HG03159 (cell line): ENCODE results near the gene NCKAP5L.

Source experiments
- ATAC-seq: cut with Tn5 transposase; IDR thresholded peaks from one replicate; pipeline ENCODE4 v1.9.1; 2021; ENCODE audit warnings: mild to moderate bottlenecking, moderate library complexity; ENCODE audit not compliant: unreplicated experiment

NCKAP5L gene

DNA sequence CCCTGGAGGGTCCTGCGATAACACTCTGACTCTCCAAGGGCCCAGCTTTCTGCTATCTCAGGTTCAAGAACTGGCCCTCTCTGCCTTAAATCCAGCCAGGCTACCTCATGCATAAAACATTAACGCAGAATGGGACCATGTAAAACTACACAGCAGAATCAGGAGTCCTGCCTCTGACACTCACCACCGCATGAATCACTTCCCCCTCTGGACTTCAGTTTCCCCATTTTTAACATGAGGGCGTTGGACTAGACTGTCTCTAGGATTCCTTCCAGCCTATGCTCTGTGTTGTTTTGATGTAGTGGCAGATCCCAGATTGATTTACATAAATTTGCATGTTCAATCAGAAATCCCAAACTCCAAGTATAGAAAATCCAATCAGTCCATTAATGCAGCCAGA is 3.3 kb downstream of the NCKAP5L start:
- ATAC-seq: no peak

DNA sequence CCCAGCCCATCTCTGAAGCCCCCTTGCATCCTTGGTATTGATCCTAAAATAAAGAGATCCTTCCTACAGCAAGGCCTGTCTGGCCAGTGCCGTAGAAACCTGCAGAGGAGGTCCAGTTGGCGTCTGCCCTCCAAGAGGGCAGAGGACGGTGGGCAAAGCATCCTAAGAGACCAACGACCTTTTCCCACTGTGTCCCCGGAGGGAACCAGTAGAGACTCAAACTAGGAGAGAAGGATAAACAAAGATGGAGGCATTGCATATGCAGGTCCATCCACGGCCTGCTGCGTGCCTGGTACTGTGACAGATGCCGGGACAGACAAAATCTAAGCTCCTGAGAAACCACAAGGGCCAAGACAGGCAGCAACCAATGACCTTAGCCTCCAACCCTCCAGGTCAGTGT is 3.8 kb downstream of the NCKAP5L start:
- no peak for ATAC-seq

DNA sequence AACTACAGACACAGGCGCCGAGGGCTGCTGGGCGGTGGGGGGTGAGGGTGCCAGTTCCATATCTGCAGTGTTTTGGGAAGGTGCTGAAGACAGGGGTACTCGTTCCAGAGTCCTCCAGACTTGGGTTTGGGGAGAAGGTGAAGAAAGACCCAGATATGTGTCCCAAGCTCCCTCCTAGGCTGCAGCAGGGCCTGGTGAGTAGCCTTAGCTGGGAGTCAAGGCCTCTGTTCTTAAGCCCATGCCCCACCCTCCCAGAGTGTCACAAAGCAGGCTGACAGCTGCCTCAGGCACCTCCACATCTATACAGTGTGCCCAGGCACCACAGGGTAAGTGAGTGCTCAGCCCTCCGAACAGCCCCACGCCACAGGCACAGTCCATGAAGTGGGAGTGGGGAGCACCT is 4.3 kb downstream of the NCKAP5L start:
- no peak for ATAC-seq

DNA sequence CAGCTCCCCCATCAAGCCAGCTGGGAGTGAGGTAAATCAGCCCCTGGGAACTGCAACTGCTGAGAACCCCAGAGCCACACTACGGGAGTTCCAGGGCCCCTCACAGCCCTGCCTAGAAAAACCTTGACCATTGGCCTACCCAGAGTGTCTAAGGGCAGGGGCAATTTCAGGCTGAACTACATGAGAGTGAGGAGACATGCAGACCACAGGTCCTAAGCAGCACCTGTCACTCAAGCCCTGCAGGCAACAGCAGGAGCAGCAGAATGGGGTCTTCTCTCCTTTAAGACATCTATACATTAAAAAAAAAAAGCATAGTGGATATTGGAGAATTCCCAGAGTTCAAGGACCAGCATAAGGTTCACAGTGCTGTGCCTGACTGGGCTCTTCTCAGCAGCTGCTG is 4.9 kb downstream of the NCKAP5L start:
- no peak for ATAC-seq

DNA sequence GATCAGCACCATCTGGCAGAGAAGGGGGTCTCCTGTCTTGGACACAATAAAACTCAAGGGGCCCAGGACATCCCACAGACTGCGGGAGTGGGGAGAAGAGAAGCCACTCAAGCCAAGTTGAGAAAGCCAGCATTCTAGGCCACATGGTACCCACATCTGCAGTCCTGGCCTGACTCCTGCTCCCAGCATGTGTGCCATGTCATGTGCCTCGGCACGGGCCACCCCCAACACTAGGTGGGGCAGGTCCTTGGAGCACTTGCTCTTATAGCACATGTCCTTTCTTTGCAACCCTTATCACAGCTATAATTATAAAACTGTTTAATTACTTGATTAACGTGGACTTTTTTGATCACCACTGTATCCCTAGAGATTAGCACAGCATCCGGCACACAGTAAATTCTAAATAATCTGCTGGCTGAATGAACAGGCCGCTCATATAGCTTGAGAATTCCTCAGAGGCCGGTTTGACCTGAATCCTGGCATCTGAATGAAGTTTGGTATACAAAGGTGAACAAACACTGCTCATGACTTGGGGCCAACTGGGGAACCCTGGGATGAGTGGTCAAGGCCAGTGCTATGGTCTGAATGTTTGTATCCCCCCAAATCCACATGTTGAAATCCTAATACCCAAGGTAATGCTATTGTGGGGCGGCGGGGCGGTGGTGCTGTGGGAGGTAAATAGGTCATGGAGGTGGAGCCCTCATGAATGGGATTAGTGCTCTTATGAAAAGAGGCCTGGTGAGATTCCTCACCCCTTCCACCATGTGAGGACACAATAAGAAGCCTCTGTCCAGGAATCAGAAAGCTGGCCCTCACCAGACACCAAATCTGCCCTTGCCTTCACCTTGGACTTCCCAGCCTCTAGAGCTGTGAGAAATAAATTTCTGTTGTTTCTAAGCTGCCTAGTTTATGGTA is 6.6 kb downstream of the NCKAP5L start:
- ATAC-seq: no peak

DNA sequence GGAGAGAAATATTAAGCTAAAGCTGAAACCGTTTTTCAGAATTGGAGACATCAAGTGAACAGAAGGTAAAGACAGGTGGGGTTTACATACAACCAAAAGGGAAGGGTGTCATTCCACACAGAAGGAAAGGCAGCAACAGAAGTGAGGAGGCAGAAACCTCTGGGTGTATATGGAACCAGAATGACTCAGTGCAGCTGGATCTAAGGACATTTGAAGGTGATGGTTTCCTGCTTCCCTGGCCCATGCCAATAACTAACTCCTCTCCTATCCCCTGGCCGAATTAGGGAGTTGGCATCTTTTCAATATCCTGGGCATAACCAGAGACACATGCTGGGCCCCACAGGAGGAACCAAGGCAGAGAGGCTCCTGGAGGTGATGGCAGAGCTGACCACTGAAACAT is 8.4 kb downstream of the NCKAP5L start:
- ATAC-seq: no peak

- no peak for ATAC-seq
Measured at GRCh38 chr12:49818241-49818895, 9.8 kb downstream of the NCKAP5L start.

- ATAC-seq: no peak
Measured at GRCh38 chr12:49813131-49813530, 15.1 kb downstream of the NCKAP5L start.

DNA sequence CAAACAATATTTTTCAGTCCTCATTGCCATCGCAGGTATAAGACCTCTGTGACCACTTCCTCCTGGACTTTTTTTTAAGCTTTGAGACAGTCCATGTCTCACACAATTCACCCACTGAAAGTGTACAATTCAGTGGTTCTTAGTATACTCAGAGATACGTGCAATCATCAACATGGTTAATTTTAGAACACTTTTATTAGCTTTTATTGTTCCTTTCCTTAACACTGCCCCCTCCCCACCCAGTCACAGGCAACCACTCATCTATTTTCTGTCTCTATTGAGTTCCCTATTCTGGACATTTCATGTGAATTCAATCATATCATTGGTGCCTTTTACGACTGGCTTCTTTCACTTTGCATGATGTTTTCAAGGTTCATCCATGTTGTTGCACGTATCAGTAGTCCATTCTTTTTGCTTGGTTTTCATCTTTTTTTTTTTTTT is 16.2 kb downstream of the NCKAP5L start:
- ATAC-seq: no peak

DNA sequence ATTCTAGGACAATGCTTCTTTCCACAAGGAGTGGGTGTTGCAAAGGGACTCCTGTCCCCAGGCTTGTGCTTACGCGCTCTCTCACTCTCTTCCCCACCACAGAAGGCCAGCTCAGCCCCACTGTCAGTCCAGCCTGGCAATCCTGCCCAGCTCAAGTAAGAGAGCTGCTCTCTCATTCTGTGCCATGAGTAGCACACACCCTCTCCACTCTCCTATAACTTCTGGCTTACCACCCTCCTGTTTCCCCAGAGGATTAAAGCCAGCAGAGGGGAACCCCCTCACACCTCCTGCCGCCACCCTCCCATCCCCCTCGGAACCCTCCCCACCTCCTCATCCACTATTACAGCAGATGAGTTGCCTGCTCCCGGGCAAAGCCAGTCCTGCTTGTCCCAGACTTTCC is 17.1 kb downstream of the NCKAP5L start:
- ATAC-seq: no peak

DNA sequence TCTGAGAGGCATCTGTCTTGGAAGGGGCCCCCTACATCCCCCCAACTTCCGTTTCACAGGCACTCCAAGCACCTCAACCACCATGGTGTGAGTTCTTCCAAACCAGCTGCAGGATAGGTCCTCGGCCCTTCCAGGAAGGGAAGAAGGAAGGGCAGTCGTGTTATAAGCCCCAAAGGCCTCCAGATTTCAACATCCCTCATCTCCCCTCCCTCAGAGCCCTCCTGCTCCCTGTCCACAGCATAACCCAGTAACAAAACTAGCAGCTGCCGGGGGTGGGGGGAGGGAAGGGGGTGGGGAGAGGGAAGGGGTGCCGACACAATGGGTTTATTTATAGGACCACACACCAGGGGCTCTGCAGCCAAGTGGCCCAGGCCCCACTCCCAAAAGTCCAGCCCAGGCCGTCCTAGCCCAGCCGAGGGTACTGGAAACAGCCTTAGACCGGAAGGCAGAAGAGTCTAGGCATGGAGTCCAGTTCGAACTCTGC is 18.3 kb downstream of the NCKAP5L start:
- no peak for ATAC-seq

- no peak for ATAC-seq
Measured at GRCh38 chr12:49809381-49809905, 18.8 kb downstream of the NCKAP5L start.

DNA sequence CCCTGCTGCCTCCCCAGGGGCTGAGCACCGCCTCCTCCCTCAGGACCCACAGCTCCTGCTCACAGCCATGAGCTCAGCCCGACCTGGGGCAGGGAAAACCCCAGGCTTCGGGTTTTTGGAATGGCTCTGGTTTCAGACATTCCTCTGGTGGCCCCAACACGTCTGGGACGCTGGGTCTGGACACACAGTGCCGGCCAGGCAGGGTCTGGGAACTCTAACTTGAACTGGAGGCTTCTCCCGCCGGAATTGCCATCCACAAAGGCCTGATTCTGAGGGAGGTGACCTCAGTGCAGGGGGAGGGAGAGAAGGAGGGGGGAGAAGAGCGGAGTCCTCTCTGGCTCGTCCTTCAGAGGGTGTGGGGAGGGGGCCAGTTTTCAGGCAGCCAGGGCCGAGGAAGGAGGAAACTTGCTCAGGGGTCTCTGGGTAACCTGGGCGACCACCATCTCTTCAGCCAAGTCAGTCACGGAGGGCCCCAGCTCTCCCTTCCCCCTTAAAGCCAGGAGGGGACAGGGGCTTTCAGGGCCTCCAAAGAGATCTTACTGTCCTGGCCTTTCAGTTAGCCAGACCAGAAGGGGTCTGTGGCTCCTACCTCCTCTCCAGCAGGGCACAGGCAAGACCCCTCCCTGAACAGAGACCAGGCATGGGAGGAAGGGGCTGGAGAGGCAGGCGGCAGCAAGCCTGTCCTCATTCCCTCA is 19.4 kb downstream of the NCKAP5L start:
- no peak for ATAC-seq

DNA sequence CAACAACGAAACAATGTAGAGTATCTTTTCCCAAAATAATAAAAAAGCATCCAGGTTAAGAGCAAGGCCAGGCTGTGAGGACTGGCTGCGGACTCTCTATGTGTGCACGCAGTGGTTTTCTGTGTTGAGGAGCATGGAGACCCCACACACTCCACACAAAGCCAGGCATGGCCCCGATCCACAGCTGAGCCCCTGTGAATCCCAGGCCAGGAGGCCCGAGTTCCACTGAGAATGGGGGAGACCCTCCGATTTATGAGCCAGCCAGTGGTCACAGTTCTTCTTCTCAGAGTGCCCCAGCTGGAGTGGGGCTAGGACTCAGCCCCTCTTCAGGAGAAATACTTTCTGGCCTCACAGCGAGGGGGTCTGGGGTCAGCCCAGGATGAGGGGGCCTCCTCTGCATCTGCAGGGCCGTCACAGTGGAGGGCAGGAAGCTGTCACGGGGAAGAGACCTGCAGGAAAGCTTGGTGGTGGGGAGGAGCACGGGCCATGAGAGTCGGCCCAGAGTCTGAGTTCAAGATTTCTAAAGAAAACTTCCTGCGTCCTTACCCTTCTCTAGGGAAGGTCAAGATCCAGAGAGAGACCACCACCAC is 20.1 kb downstream of the NCKAP5L start:
- no peak for ATAC-seq

DNA sequence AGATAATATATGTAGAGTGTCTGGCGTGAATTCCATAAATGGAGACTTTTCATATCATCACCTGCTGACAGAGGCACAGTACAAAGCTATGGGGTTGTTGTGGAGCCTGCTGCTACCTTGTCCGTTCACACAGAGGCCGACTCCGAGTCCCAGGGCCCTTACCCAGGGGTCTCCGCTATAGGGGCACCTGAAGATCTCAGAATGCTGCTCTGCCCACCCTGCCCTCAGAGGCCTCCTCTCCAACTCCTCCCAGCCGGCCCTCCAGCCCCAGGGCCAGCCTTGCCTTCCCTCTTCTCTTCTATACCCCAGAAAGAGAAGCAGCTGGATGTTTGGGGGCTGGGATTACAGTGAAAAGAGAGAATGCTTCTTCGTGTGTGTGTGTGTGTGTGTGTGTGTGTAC is 21.3 kb downstream of the NCKAP5L start:
- no peak for ATAC-seq

DNA sequence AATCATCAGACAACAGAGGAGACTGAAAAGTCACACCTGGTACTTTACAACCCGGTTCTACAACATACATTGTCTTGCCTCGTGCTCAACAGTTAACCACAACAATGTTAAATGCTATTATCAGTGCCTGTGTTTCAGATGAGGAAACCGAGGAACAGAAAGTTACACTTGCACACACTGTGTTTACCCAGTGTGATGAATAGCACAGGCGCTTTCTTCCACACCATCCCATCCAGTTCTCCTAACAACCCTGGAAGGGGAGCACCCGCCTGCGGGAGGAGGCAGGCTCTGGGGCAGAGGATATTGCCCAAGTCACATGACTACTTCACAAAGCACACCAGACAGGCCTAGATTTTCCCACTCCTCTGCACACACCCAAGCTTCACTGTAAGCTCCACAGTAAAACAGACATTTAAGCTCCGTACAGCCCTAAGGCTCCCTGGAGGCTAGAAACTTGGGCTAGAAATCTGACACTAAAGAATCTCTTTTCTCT is 21.8 kb downstream of the NCKAP5L start:
- no peak for ATAC-seq

GRCh38 chr12:49805409-49805808 is 22.8 kb downstream of the NCKAP5L start:
- no peak for ATAC-seq

- ATAC-seq: no peak
Measured at GRCh38 chr12:49804821-49805220, 23.4 kb downstream of the NCKAP5L start.

GRCh38 chr12:49803693-49804450 is 24.3 kb downstream of the NCKAP5L start:
- no peak for ATAC-seq
